C1 segment of cervical spinal cord (tissue), 14 donors: ENCODE results near the gene ULK2.

ENCODE experiments used
- DNase-seq, 14 donors: peaks; one replicate each; lab custom pipeline; 2025; lab: John Stamatoyannopoulos, UW

The ULK2 gene

GRCh38 chr17:19728084-19728495 is 139.6 kb downstream of the ULK2 start:
- DNase-seq, result peak in 13 of 14 donors; percentile 24 to 83 (median 73)

GRCh38 chr17:19727501-19728078 is 140.1 kb downstream of the ULK2 start:
- DNase-seq, result peak in 12 of 14 donors; percentile 35 to 88 (median 74)

- DNase-seq, result peak in 1 of 14 donors; percentile 43
Observed at GRCh38 chr17:19726631-19727376, 140.9 kb downstream of the ULK2 start.

GRCh38 chr17:19725486-19725885 is 142.2 kb downstream of the ULK2 start:
- DNase-seq, result no peak

- peak in 8 of 14 donors; percentile 4 to 50 (median 24) for DNase-seq
Observed at GRCh38 chr17:19724501-19725420, 143.0 kb downstream of the ULK2 start.

- DNase-seq, result no peak
Observed at GRCh38 chr17:19723964-19724363, 143.8 kb downstream of the ULK2 start.
